DMS53 treated with DMSO at 0.1 percent for 48 hours (cell line): ENCODE results near the gene PPP1R2C.

Experiments used
- DNase-seq: peaks from one replicate; lab custom pipeline; 2025; ENCODE audit not compliant: unreplicated experiment; lab: John Stamatoyannopoulos, UW

The PPP1R2C gene

DNA sequence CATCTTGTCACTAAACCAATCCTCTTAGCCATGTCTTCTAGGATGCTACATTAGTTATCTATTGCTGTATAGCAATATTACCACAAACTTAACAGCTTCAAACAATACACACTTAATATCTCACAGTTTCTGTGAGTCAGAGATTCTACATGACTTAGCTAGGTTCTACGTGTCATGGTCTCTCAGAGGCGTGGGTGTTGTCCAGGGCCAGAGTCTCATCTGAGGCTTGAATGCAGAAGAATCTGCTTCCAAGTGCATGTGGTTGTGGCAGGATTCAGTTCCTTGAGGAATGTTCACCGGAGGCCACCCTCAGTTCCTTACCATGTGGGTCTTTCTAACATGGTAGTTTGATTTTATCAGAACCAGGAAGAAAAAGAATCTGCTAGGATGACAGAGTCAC, 26.4 kb downstream of the PPP1R2C start:
- DNase-seq, result no peak

DNA sequence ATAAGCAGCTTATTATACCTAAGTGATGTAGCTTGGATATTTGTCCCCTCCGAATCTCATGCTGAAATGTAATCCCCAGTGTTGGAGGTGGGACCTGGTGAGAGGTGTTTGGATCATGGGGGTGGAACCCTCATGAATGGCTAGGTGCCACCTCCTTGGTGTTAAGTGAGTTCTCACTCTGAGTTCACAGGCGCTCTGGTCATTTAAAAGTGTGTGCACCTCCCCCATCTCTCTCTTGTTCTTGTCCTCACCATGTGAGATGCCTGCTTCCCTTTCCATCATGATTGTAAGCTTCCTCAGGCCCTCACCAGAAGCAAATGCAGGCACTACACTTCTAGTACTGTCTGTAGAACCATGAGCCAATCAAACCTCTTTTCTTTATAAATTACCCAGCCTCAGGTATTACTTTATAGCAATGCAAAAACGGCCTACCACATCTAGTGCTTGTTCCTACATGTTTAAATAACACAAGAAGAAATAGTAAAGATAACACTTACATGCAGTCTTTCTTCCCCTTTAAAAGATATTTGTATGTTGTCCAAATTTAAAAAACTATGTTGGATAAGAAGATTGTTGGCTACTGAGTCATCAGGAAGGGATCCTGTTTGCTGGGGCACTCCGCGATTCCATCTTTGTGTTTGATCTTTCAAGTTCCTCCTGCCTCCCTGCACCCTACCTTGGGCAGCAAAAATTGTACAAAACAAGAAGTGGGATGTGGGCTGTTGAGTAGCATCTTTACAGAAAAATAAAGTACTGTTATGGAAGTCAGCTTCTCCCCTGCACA, 29.7 kb downstream of the PPP1R2C start:
- no peak for DNase-seq

DNA sequence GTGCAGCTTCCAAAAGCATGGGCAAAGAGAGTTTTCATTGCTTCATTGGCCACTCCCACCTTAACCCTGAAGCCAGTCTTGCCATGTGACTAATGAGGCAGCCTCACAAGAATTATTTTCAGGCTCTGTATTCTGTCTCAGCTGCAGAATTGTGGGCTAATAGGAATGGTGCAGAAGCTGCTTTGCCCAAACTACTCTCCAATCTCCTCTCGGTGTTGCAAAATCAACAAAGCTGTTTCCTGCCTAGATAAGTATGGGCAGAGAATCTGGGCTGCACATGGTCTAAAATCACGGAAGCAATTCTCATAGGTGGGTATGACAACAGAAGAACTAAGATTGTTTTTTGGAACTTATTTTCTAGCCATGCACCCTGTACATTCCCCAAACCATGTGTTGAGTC, 31.4 kb downstream of the PPP1R2C start:
- no peak for DNase-seq

DNA sequence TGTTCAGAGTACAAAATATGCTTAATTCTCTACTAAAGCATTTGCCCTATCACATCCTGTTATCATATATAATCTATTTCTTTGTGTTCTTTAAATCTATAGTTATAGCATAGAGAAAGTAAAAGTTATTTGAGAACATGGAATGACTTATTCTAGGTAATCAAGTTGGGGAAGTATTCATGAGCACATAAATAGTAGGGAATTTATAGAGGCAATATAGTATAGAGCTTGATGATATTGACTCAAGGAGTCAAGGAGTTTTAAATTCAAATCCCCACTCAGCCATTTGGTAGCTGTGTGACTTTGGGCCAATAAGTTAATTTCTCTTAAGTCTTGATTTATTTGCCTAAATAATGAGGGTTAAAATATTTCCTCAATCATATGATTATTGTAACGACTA, 37.5 kb downstream of the PPP1R2C start:
- DNase-seq, result no peak

DNA sequence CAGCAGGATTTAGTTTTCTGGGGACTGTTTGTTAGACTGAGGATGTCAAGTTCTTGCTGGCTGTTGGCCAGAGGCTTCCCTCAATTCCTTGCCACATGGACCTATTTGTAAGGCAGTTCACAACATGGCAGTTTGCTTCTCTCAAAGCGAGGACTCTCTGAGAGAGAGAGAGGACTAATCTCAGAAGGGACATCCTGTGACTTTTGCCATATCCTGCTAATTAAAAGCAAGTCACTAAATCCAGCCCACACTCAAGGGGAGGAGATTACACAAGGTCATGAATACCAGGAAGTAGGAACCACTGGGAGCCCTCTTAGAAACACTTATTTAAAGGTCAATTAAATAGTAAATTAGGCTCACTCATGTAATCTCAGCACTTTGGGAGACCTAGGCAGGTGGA, 38.2 kb downstream of the PPP1R2C start:
- DNase-seq, result no peak

DNA sequence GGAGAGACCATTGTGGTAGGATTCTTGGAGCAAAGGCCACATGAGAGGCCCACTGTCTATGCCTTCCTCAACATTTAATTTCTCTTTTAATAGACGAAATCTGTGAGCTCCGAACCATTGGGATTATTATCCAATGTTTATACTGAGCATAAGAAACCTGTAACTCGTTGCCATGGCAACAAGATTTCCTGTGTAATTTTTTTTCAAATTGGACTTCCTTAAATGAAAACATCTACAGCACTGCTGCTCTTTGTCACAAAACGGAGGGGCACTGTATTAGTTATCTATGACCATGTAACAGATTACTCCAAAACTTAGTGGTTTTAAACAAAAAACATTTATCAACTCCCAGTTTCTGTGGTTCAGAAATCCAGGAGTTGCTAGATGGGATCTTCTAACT, 38.7 kb downstream of the PPP1R2C start:
- DNase-seq, result peak; percentile 6

DNA sequence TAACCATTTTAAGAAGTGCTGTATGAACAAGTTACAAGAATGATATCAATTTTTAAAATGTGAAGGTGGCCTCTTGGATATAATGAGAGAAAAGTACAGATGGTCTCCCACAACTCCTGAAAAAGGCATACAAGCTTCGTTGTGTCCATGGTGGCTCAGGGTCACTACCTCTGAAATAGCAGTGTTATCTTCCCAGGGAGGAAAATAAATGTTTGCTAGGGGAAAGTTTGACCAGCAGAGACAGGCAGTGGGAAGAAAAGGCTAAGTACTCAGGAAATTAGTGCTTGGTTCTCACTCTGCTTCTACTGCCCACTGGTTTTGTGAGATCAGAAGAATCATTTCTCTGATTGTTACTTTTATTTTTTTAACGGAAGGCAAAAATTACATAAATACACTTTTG, 39.4 kb downstream of the PPP1R2C start:
- no peak for DNase-seq

DNA sequence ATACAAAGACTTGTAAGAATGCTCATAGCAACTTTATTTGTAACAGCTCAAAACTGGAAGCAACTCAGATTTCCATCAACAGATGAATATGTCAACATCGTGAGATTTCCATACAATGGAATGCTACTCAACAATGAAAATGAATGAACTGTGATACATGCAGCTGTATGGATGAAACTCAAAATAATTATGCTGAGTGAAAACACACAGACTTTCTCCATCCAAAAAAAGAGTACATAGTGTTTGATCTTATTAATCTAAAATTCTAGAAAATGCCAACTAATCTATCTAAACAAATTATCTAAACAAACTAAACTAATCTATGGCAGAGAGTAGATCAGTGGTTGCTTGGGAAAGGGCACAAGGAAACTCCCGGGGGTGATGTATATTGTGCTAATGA, 42.7 kb downstream of the PPP1R2C start:
- no peak for DNase-seq

DNA sequence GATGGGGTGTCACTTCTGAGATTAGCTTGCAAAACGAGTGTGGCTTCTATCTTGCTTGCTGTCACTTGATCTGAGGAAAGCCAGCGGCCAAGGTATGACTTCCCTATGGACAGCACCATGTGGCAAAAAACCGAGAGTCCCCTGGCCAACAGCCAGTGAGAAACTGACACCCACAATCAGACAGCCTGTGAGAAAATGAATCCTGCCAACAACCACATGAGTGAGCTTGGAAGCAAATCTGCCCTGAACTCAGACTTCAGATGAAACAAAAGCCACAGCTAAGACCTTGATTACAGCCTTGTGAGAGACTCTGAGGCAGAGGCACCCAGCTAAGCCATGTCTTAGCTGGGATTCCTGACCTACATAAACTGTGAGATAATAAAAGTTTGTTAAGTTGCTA, 45.5 kb downstream of the PPP1R2C start:
- no peak for DNase-seq
